IMR-90 (cell line): ENCODE results near the gene TLR9. TPM values are rescaled to one million over a fixed set of nuclear protein-coding genes. Genes with fewer than 3 reads are reported as not detected.

Source experiments
- ATAC-seq: fragments of 200-7000 bp; cut with Tn5 transposase; 2 replicates; pipeline ENCODE4 v1.9.1; 2020; ENCODE audit warnings: low read depth, mild to moderate bottlenecking, moderate library complexity
- BruUV-seq: library from RNA; stranded (reverse); fragments of 400-500 nt; replicated peaks from 2 replicates; lab custom pipeline; 2021; lab: Mats Ljungman, UMichigan
- CTCF ChIA-PET: fragments of 300-600 bp; formaldehyde crosslinking; extraction: SDS; loops from one replicate; lab custom pipeline; 2021; ENCODE audit warnings: antibody characterized with exemption; lab: Yijun Ruan, JAX
- POLR2A ChIA-PET: fragments of 300-600 bp; sonication (Branson Sonifier 250); formaldehyde crosslinking; loops from one replicate; lab custom pipeline; 2022; ENCODE audit warnings: antibody characterized with exemption; ENCODE audit not compliant: unreplicated experiment; lab: Charles Lee
- DNase-seq: peaks from one replicate; pipeline ENCODE4 v3.0.0; 2013
- H2AFZ ChIP-seq: replicated peaks from 2 replicates; pipeline ENCODE3; 2013; ENCODE audit warnings: low read length, mild to moderate bottlenecking; ENCODE audit not compliant: poor library complexity
- H2AK5ac ChIP-seq: 2 replicates; pipeline ENCODE4 v1.6.1; 2013; ENCODE audit warnings: low read depth, low read length, inconsistent platforms
- H2AK9ac ChIP-seq: replicated peaks from 2 replicates; pipeline ENCODE3; 2013; ENCODE audit warnings: mild to moderate bottlenecking, low read depth, low read length, moderate library complexity; ENCODE audit not compliant: poor library complexity
- H2BK120ac ChIP-seq: 2 replicates; pipeline ENCODE4 v1.6.1; 2013; ENCODE audit warnings: low read depth, low read length, inconsistent platforms
- H2BK15ac ChIP-seq: 3 replicates; pipeline ENCODE4 v1.6.1; 2013; ENCODE audit warnings: low read depth, low read length, inconsistent platforms
- H2BK20ac ChIP-seq: 2 replicates; pipeline ENCODE4 v1.6.1; 2013; ENCODE audit warnings: low read depth, mild to moderate bottlenecking, inconsistent platforms, low read length, moderate library complexity
- H2BK5ac ChIP-seq: 2 replicates; pipeline ENCODE4 v1.6.1; 2013; ENCODE audit warnings: mild to moderate bottlenecking, low read depth, low read length, inconsistent platforms; ENCODE audit not compliant: poor library complexity, severe bottlenecking
- H3K14ac ChIP-seq: replicated peaks from 2 replicates; pipeline ENCODE4 v1.6.1; 2013; ENCODE audit warnings: low read depth, low read length, inconsistent platforms
- H3K18ac ChIP-seq: 2 replicates; pipeline ENCODE4 v1.6.1; 2013; ENCODE audit warnings: low read depth, low read length, control low read depth
- H3K23ac ChIP-seq: 2 replicates; pipeline ENCODE4 v1.6.1; 2013; ENCODE audit warnings: low read depth, low read length, inconsistent platforms
- H3K27ac ChIP-seq: 2 replicates; pipeline ENCODE4 v1.5.1; 2013; ENCODE audit warnings: mild to moderate bottlenecking, control low read depth, low read length; ENCODE audit not compliant: insufficient read depth
- H3K27me3 ChIP-seq: 2 replicates; pipeline ENCODE4 v1.6.1; 2013; ENCODE audit warnings: low read length; ENCODE audit not compliant: control insufficient read depth, insufficient read depth
- H3K36me3 ChIP-seq: 2 replicates; pipeline ENCODE4 v1.6.1; 2013; ENCODE audit warnings: low read length, mixed read lengths; ENCODE audit not compliant: control insufficient read depth, insufficient read depth
- H3K4ac ChIP-seq: 2 replicates; pipeline ENCODE4 v1.6.1; 2013; ENCODE audit warnings: low read depth, low read length, inconsistent platforms
- H3K4me1 ChIP-seq: 2 replicates; pipeline ENCODE4 v1.6.1; 2013; ENCODE audit warnings: low read length, mixed read lengths; ENCODE audit not compliant: control insufficient read depth, insufficient read depth
- H3K4me2 ChIP-seq: 2 replicates; pipeline ENCODE4 v1.6.1; 2013; ENCODE audit warnings: low read depth, mild to moderate bottlenecking, control low read depth, low read length, moderate library complexity
- H3K4me3 ChIP-seq: 2 replicates; pipeline ENCODE4 v1.5.1; 2013; ENCODE audit warnings: low read depth, mild to moderate bottlenecking, control low read depth, low read length, moderate library complexity; ENCODE audit not compliant: insufficient read depth
- H3K56ac ChIP-seq: 2 replicates; pipeline ENCODE4 v1.6.1; 2013; ENCODE audit warnings: low read length, inconsistent platforms; ENCODE audit not compliant: insufficient read depth; ENCODE audit errors: extremely low read depth
- H3K79me1 ChIP-seq, 2 experiments: 2 replicates each; pipeline ENCODE4 v1.6.1; 2013; ENCODE audit warnings: low read length in 2 of 2, inconsistent platforms in 1 of 2, low read depth in 1 of 2
- H3K9ac ChIP-seq: 2 replicates; pipeline ENCODE4 v1.6.1; 2013; ENCODE audit warnings: low read depth, low read length, control low read depth
- H3K9me1 ChIP-seq: 2 replicates; pipeline ENCODE4 v1.6.1; 2013; ENCODE audit warnings: low read length, inconsistent platforms; ENCODE audit not compliant: insufficient read depth
- H3K9me3 ChIP-seq: 2 replicates; pipeline ENCODE4 v1.6.1; 2013; ENCODE audit warnings: low read length; ENCODE audit not compliant: control insufficient read depth, insufficient read depth
- H4K20me1 ChIP-seq: 2 replicates; pipeline ENCODE4 v1.6.1; 2013; ENCODE audit warnings: low read length, inconsistent platforms; ENCODE audit not compliant: insufficient read depth
- H4K5ac ChIP-seq: 2 replicates; pipeline ENCODE4 v1.6.1; 2013; ENCODE audit warnings: mild to moderate bottlenecking, low read depth, low read length, control low read depth
- H4K8ac ChIP-seq, 2 experiments: 2 replicates each; pipeline ENCODE4 v1.6.1; 2013; ENCODE audit warnings: low read depth in 2 of 2, low read length in 2 of 2, control low read depth in 1 of 2, inconsistent platforms in 1 of 2
- H4K91ac ChIP-seq: 2 replicates; pipeline ENCODE4 v1.6.1; 2013; ENCODE audit warnings: low read depth, low read length, inconsistent platforms; ENCODE audit not compliant: insufficient read depth
- CEBPB ChIP-seq: IDR thresholded peaks from 2 replicates; pipeline ENCODE4 v1.6.1; 2012; ENCODE audit warnings: low read depth, low read length, improper control_type of control experiment
- CHD1 ChIP-seq: IDR thresholded peaks from 2 replicates; pipeline ENCODE4 v1.6.1; 2012; ENCODE audit warnings: low read depth, low read length, improper control_type of control experiment
- MXI1 ChIP-seq: IDR thresholded peaks from 2 replicates; pipeline ENCODE4 v1.6.1; 2012; ENCODE audit warnings: low read depth, mild to moderate bottlenecking, low read length, moderate library complexity, borderline replicate concordance
- NFE2L2 ChIP-seq: fragments of 150-350 bp; IDR thresholded peaks from 2 replicates; pipeline ENCODE4 v1.6.1; 2016; ENCODE audit warnings: low read depth, mild to moderate bottlenecking, low read length
- RAD21 ChIP-seq: IDR thresholded peaks from 2 replicates; pipeline ENCODE4 v1.6.1; 2012; ENCODE audit warnings: low read length, improper control_type of control experiment
- WGBS, 2 experiments: methylation state at CpG; one replicate each; pipeline versions ENCODE4 v1.1.5 to v1.1.7; 2013; ENCODE audit warnings: missing lambda C conversion rate in 2 of 2; ENCODE audit not compliant: insufficient read length in 1 of 2; ENCODE audit errors: extremely low coverage in 2 of 2; 5-methylcytosine and 5-hydroxymethylcytosine counted together
- dilution Hi-C: fragments of 300-500 bp; cut with HindIII; formaldehyde crosslinking; loops from one replicate; pipeline ENCODE4 v1.14.3; 2018; ENCODE audit warnings: low sequenced_read_pairs; ENCODE audit not compliant: unreplicated experiment
- in situ Hi-C: fragments of 300-500 bp; cut with MboI; formaldehyde crosslinking; loops from 3 replicates; pipeline ENCODE4 v1.14.3; 2019; ENCODE audit warnings: low sequenced_read_pairs, inconsistent platforms, mixed read lengths
- intact Hi-C: fragments of 100-400 bp; cut with micrococcal nuclease; formaldehyde crosslinking; loops from 2 replicates; pipeline ENCODE4 v1.10.0; 2022
- polyA plus RNA-seq, 3 experiments: library from polyadenylated mRNA; depleted of rRNA; stranded (reverse); fragments of >200 nt; gene quantifications; 2 replicates each; pipeline ENCODE4 v1.2.3, GENCODE V29; 2012; ENCODE audit warnings: low replicate concordance in 1 of 3
- total RNA-seq: library from RNA; depleted of rRNA; stranded (reverse); fragments of >200 nt; gene quantifications from 2 replicates; pipeline ENCODE4 v1.2.3, GENCODE V29; 2012
- TF ChIP-seq, protein P1 (sequence below): fragments of 150-350 bp; IDR thresholded peaks from 2 replicates; pipeline ENCODE4 v1.6.1; 2017; ENCODE audit warnings: mild to moderate bottlenecking, antibody characterized with exemption, low read length, low read depth
- TF ChIP-seq, protein P2 (sequence below): conservative IDR thresholded peaks from 2 replicates; pipeline ENCODE4 v1.5.1; 2012; ENCODE audit warnings: mild to moderate bottlenecking, low read depth, low read length, improper control_type of control experiment

The TLR9 gene
- total and polyA plus RNA-seq, 2 of the 4 experiments (the other 2 are of a cell fraction), result not detected

DNA sequence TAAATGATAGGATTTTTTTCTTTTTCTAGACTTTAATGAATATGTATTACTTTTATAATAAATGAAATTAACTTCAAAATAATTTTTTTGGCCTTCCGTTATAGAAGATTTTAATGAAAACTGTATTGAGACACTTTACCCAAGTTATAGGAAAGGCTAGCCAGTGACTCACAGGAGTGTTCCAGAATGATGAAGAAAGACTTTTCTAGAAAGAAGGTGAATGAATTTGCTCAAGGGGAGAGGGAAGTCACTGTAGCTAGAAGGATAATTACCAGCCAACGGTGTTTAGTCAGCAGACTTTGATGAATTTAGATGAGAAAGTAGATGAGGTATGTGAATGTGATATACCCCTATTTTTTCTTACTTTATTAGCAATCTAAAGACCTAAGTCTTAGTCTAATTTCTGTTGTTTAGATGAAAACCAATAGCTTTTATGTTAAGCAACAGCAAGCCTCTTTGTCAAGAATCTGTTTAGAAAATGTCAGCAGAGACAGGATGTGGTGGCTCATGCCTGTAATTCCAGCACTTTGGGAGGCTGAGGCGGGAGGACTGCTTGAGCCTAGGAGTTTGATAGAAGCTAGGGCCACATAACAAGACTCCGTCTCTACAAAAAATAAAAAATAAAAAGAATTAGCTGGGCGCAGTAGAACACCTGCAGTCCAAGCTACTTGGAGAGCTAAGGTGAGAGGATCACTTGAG is 24.3 kb downstream of the TLR9 start (continued):
- TF ChIP-seq NFE2L2, result no peak
- TF ChIP-seq RAD21, result no peak

DNA sequence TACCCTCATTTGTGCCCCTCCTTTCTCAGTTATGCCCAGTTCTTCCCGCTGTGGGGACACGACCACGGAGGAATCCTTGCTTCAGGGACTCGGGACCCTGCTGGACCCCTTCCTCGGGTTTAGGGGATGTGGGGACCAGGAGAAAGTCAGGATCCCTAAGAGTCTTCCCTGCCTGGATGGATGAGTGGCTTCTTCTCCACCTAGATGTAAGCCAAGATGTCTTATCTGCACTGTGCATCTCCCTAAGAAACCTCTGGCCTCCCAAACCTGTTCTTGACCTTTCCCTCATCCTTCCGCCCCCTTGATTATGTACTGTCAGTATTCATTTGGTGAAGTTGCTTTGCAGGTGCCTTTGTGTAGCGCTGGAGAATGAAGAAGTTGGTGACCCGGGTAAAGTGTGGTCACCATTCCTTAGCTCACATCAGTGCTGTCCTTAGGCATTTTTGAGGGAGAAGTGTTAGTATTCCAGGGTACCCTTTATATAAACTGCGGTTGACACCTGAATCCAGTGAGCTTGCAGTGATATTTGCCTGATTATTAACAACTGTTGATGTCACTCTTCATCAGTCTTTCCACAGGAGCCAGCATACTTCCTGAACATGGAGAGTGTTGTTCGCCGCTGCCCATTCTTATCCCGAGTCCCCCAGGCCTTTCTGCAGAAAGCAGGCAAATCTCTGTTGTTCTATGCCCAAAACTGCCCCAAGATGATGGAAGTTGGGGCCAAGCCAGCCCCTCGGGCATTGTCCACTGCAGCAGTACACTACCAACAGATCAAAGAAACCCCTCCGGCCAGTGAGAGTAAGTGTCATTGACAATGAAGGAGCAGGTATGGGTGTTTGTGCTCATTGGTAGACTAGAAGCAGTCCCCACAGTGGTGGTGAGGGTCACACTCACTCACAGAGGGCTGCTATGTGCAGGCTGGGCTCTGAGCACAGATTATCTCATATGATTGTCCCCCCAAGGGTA is 26.5 kb downstream of the TLR9 start:
- Histone ChIP-seq H3K9ac (peak overlapping the region; percentile 82), H3K27me3 (no peaks in the 10 kb centered on the region), H2AK5ac (peak overlapping the region; percentile 71), H3K79me1 (peaks cover 21 to 63% of the 10 kb centered on the region in 2 experiments), H2BK20ac (no peak overlapping the region), H3K9me1 (peaks cover 33% of the 10 kb centered on the region), H4K91ac (peak overlapping the region; percentile 43; the same call in 1 of the 2 replicates), H3K4ac (peak overlapping the region; percentile 36), H3K36me3 (peaks cover 26% of the 10 kb centered on the region), H3K14ac (peak overlapping the region; percentile 82), H3K23ac (peak overlapping the region; percentile 66), H3K27ac (peak overlapping the region; percentile 81), H4K8ac (peak overlapping the region; percentile 7 to 19; a peak in 2 of 4 replicates), H3K4me1 (peaks cover 34% of the 10 kb centered on the region), H2BK5ac (peak overlapping the region; percentile 82), H2AFZ (peak overlapping the region; percentile 97), H4K5ac (peak overlapping the region; percentile 24; the same call in 1 of the 2 replicates), H3K4me2 (peak overlapping the region; percentile 100), H2BK15ac (no peak overlapping the region; the same call in 2 of the 3 replicates), H3K56ac (peak overlapping the region; percentile 70), H3K9me3 (no peaks in the 10 kb centered on the region), H3K18ac (peak overlapping the region; percentile 21; the same call in 1 of the 2 replicates), H3K4me3 (peak overlapping the region; percentile 85), H4K20me1 (peaks cover 12% of the 10 kb centered on the region), H2BK120ac (0 out of 2 replicates have a peak overlapping the region, but pooled peaks have one; percentile 12), H2AK9ac (peak overlapping the region; percentile 92)
- intact Hi-C loops (loop anchor here (5.0 kb wide), 2 partner anchors 47 to 202 kb away; partner anchors contain the start of genes POC1A and RPL29), in situ Hi-C loops (no loop called here), dilution Hi-C loops (no loop called here)
- DNase-seq (no peak), ATAC-seq (no peak)
- WGBS, 2 experiments, result 83% methylated on average over 1 of the region's 14 CpGs; no CpG with 5 or more reads in 1 of the 2 experiments
- ChIA-PET POLR2A (no interaction called here), CTCF (no interaction called here)
- no TSS peak for BruUV-seq
- TF ChIP-seq, protein P1, sequence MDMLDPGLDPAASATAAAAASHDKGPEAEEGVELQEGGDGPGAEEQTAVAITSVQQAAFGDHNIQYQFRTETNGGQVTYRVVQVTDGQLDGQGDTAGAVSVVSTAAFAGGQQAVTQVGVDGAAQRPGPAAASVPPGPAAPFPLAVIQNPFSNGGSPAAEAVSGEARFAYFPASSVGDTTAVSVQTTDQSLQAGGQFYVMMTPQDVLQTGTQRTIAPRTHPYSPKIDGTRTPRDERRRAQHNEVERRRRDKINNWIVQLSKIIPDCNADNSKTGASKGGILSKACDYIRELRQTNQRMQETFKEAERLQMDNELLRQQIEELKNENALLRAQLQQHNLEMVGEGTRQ, result no peak
- TF ChIP-seq, protein P2, sequence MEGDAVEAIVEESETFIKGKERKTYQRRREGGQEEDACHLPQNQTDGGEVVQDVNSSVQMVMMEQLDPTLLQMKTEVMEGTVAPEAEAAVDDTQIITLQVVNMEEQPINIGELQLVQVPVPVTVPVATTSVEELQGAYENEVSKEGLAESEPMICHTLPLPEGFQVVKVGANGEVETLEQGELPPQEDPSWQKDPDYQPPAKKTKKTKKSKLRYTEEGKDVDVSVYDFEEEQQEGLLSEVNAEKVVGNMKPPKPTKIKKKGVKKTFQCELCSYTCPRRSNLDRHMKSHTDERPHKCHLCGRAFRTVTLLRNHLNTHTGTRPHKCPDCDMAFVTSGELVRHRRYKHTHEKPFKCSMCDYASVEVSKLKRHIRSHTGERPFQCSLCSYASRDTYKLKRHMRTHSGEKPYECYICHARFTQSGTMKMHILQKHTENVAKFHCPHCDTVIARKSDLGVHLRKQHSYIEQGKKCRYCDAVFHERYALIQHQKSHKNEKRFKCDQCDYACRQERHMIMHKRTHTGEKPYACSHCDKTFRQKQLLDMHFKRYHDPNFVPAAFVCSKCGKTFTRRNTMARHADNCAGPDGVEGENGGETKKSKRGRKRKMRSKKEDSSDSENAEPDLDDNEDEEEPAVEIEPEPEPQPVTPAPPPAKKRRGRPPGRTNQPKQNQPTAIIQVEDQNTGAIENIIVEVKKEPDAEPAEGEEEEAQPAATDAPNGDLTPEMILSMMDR, result no peak
- TF ChIP-seq MXI1 (no peak), CHD1 (no peak), CEBPB (no peak)
